HG02884 (cell line): ENCODE results near the gene C1QTNF8.

Experiments used
- ATAC-seq: cut with Tn5 transposase; IDR thresholded peaks from one replicate; pipeline ENCODE4 v1.9.1; 2021; ENCODE audit warnings: mild to moderate bottlenecking, moderate library complexity; ENCODE audit not compliant: unreplicated experiment

The C1QTNF8 gene

GRCh38 chr16:1047801-1048200 lies 48.2 kb downstream of the C1QTNF8 start:
- ATAC-seq = no peak

GRCh38 chr16:1047123-1047522 lies 48.9 kb downstream of the C1QTNF8 start:
- ATAC-seq = no peak

- ATAC-seq = no peak
These were observed 49.8 kb downstream of the C1QTNF8 start for GRCh38 chr16:1045993-1046911.

GRCh38 chr16:1045310-1045992 lies 50.6 kb downstream of the C1QTNF8 start:
- no peak for ATAC-seq

GRCh38 chr16:1044460-1045309 lies 51.4 kb downstream of the C1QTNF8 start:
- no peak for ATAC-seq

- ATAC-seq = no peak
These were observed 52.1 kb downstream of the C1QTNF8 start for GRCh38 chr16:1043881-1044451.

- no peak for ATAC-seq
These were observed 53.2 kb downstream of the C1QTNF8 start for GRCh38 chr16:1042866-1043265.

- ATAC-seq = no peak
These were observed 53.8 kb downstream of the C1QTNF8 start for GRCh38 chr16:1042049-1042744.

GRCh38 chr16:1040346-1040745 lies 55.7 kb downstream of the C1QTNF8 start:
- no peak for ATAC-seq

- ATAC-seq = no peak
These were observed 56.3 kb downstream of the C1QTNF8 start for GRCh38 chr16:1039762-1040161.

GRCh38 chr16:1038932-1039331 lies 57.1 kb downstream of the C1QTNF8 start:
- no peak for ATAC-seq
